Neural progenitor cell (in vitro differentiated cells): ENCODE results near the gene CYYR1.

Source experiments
- CTCF ChIP-seq: fragments of 200-600 bp; sonication (generic); IDR thresholded peaks from 2 replicates; pipeline ENCODE4 v1.5.1; 2017; ENCODE audit warnings: antibody characterized with exemption, mild to moderate bottlenecking
- EZH2 ChIP-seq: fragments of 200-600 bp; sonication (generic); IDR thresholded peaks from 2 replicates; pipeline ENCODE4 v1.6.1; 2017; ENCODE audit warnings: antibody characterized with exemption, mild to moderate bottlenecking, moderate library complexity

DNA sequence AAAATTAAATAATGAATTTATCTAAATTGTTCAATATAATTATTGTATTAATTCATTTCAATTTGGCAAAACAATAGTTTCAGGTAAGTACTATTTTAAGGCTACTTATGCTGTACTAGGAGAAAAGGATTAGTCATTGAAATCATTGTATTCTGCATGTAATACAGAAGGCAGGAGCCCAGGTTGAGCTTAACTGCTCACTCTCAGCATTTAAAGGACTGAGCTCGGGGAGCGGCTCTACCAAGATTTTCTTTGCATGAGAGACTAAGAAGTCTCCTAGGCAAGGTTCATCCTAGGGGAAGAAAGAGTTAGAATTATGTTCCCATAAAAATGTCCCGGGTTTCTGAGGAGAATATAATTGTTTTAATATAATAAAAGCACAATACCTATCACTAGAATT is 112.5 kb downstream of the CYYR1 start:
- no peak for TF ChIP-seq CTCF
- TF ChIP-seq EZH2, result no peak
